ENCODE data around the gene SNX9.

SNX9 gene

GRCh38 chr6:157779705-157780604, 43.1 kb upstream of the SNX9 start:
- H3K4me3 ChIP-seq (ENCODE audit: low read depth, low read length, poor library complexity, severe bottlenecking), result no peak overlapping the region
- no peaks in the 10 kb centered on the region for H3K9me3 ChIP-seq (ENCODE audit: low read length)
- no peak for TF ChIP-seq EZH2 (IDR thresholded peaks at IDR 0.05; ENCODE audit: borderline replicate concordance, low read length)
- TF ChIP-seq, protein P1, sequence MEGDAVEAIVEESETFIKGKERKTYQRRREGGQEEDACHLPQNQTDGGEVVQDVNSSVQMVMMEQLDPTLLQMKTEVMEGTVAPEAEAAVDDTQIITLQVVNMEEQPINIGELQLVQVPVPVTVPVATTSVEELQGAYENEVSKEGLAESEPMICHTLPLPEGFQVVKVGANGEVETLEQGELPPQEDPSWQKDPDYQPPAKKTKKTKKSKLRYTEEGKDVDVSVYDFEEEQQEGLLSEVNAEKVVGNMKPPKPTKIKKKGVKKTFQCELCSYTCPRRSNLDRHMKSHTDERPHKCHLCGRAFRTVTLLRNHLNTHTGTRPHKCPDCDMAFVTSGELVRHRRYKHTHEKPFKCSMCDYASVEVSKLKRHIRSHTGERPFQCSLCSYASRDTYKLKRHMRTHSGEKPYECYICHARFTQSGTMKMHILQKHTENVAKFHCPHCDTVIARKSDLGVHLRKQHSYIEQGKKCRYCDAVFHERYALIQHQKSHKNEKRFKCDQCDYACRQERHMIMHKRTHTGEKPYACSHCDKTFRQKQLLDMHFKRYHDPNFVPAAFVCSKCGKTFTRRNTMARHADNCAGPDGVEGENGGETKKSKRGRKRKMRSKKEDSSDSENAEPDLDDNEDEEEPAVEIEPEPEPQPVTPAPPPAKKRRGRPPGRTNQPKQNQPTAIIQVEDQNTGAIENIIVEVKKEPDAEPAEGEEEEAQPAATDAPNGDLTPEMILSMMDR (IDR thresholded peaks at IDR 0.05; ENCODE audit: low read length), result no peak
- H3K27me3 ChIP-seq (ENCODE audit: insufficient read depth, low read length), result no peaks in the 10 kb centered on the region
- H3K79me2 ChIP-seq (ENCODE audit: insufficient read depth, low read length), result no peaks in the 10 kb centered on the region
- H3K4me2 ChIP-seq (ENCODE audit: low read length), result no peak overlapping the region
- no peaks in the 10 kb centered on the region for H3F3A ChIP-seq (ENCODE audit: insufficient read depth, low read length)
- no peak overlapping the region for H3K9ac ChIP-seq (ENCODE audit: low read length)
- no peaks in the 10 kb centered on the region for H4K20me1 ChIP-seq (ENCODE audit: insufficient read depth, low read length)
- H2AFZ ChIP-seq (ENCODE audit: low read length), result no peak overlapping the region
- H3K9me2 ChIP-seq (ENCODE audit: low read depth, low read length), result no peaks in the 10 kb centered on the region
- H3K36me3 ChIP-seq (ENCODE audit: insufficient read depth, low read length), result no peaks in the 10 kb centered on the region
- no peaks in the 10 kb centered on the region for H3K4me1 ChIP-seq (ENCODE audit: insufficient read depth, low read length, severe bottlenecking)
- no peak overlapping the region for H3K27ac ChIP-seq (ENCODE audit: low read depth, low read length, poor library complexity, severe bottlenecking)

- no peaks in the 10 kb centered on the region for H4K20me1 ChIP-seq (ENCODE audit: insufficient read depth, low read length)
- no peak overlapping the region for H3K27ac ChIP-seq (ENCODE audit: low read depth, low read length, poor library complexity, severe bottlenecking)
- no peak overlapping the region for H3K4me2 ChIP-seq (ENCODE audit: low read length)
- H3K27me3 ChIP-seq (ENCODE audit: insufficient read depth, low read length), result no peaks in the 10 kb centered on the region
- H3K4me1 ChIP-seq (ENCODE audit: insufficient read depth, low read length, severe bottlenecking), result no peaks in the 10 kb centered on the region
- no peak overlapping the region for H3K9ac ChIP-seq (ENCODE audit: low read length)
- no peak overlapping the region for H3K4me3 ChIP-seq (ENCODE audit: low read depth, low read length, poor library complexity, severe bottlenecking)
- no peaks in the 10 kb centered on the region for H3F3A ChIP-seq (ENCODE audit: insufficient read depth, low read length)
- no peaks in the 10 kb centered on the region for H3K79me2 ChIP-seq (ENCODE audit: insufficient read depth, low read length)
- H2AFZ ChIP-seq (ENCODE audit: low read length), result no peak overlapping the region
- H3K36me3 ChIP-seq (ENCODE audit: insufficient read depth, low read length), result no peaks in the 10 kb centered on the region
- H3K9me3 ChIP-seq (ENCODE audit: low read length), result no peaks in the 10 kb centered on the region
- H3K9me2 ChIP-seq (ENCODE audit: low read depth, low read length), result no peaks in the 10 kb centered on the region
- TF ChIP-seq, protein P1 (IDR thresholded peaks at IDR 0.05; ENCODE audit: low read length), result no peak
- no peak for TF ChIP-seq EZH2 (IDR thresholded peaks at IDR 0.05; ENCODE audit: borderline replicate concordance, low read length)
These were observed 37.4 kb upstream of the SNX9 start for GRCh38 chr6:157785636-157786035.

DNA sequence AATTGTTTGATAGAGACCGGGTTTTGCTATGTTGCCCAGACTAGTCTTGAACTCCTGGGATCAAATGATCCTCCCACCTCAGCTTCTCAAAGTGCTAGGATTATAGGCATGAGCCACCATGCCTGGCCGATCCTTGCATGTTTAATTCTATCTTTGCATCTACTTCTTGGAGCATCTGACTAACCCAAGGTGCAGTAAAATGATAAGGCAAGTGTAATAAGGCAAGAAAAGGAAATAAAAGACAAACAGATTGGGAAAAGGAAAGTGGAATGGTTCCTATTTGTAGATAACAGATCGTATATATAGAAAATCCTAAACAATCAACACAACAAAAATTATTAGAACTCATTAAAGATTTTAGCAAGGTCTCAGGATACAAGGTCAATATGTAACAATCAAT, 36.8 kb upstream of the SNX9 start:
- H3K4me3 ChIP-seq (ENCODE audit: low read depth, low read length, poor library complexity, severe bottlenecking), result no peak overlapping the region
- no peaks in the 10 kb centered on the region for H4K20me1 ChIP-seq (ENCODE audit: insufficient read depth, low read length)
- no peaks in the 10 kb centered on the region for H3F3A ChIP-seq (ENCODE audit: insufficient read depth, low read length)
- no peak overlapping the region for H2AFZ ChIP-seq (ENCODE audit: low read length)
- H3K79me2 ChIP-seq (ENCODE audit: insufficient read depth, low read length), result no peaks in the 10 kb centered on the region
- H3K36me3 ChIP-seq (ENCODE audit: insufficient read depth, low read length), result no peaks in the 10 kb centered on the region
- H3K9me3 ChIP-seq (ENCODE audit: low read length), result no peaks in the 10 kb centered on the region
- no peaks in the 10 kb centered on the region for H3K27me3 ChIP-seq (ENCODE audit: insufficient read depth, low read length)
- H3K9ac ChIP-seq (ENCODE audit: low read length), result no peak overlapping the region
- H3K4me1 ChIP-seq (ENCODE audit: insufficient read depth, low read length, severe bottlenecking), result no peaks in the 10 kb centered on the region
- no peaks in the 10 kb centered on the region for H3K9me2 ChIP-seq (ENCODE audit: low read depth, low read length)
- H3K27ac ChIP-seq (ENCODE audit: low read depth, low read length, poor library complexity, severe bottlenecking), result no peak overlapping the region
- TF ChIP-seq, protein P1 (IDR thresholded peaks at IDR 0.05; ENCODE audit: low read length), result no peak
- TF ChIP-seq EZH2 (IDR thresholded peaks at IDR 0.05; ENCODE audit: borderline replicate concordance, low read length), result no peak
- H3K4me2 ChIP-seq (ENCODE audit: low read length), result no peak overlapping the region
